Midbrain (tissue), 1 donor: ENCODE measurements around the gene BMP8A.
"Not testable (repeated sequence)": the region's sequence is repeated elsewhere in the genome, so short reads cannot be mapped to it uniquely, and the experiment has no call there.

Experiments used
- DNase-seq: peaks from one replicate; lab custom pipeline; 2025; lab: John Stamatoyannopoulos, UW

Gene BMP8A

DNA sequence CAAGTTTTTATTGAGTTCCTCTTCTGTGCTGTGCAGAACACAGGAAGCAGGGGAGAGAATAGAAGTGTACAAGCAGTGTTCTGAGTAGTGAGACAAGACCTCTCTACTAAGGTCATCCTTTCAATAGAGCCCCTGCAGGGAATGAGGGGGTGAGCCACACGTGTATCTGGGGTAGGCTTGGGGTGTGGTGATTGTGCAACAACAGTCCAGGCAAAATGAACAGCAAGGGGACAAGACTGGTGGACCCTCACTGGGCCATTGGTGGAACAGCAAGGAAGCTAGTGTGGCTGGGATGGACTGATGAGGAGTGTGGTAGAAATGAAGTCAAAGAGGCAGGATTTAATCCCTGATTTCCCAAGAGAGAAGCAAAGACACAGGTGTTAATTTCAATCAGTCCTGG, 8.2 kb upstream of the BMP8A start:
- no peak for DNase-seq

DNA sequence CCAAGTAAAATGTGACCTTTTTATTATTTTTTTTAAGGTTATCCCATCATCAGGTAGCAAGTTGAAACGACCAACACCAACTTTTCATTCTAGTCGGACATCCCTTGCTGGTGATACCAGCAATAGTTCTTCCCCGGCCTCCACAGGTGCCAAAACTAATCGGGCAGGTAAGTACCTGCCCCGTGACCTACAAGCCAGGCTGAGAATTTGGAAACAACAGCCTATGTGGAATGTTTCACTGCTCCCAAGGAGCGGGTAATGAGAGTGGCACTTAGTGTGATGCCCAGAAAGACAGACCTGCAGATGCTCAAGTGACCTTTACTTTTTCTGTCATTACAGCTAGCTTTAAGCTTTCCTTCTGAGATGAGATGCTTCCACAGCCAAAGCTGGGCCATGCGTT, 6.9 kb upstream of the BMP8A start:
- no peak for DNase-seq

DNA sequence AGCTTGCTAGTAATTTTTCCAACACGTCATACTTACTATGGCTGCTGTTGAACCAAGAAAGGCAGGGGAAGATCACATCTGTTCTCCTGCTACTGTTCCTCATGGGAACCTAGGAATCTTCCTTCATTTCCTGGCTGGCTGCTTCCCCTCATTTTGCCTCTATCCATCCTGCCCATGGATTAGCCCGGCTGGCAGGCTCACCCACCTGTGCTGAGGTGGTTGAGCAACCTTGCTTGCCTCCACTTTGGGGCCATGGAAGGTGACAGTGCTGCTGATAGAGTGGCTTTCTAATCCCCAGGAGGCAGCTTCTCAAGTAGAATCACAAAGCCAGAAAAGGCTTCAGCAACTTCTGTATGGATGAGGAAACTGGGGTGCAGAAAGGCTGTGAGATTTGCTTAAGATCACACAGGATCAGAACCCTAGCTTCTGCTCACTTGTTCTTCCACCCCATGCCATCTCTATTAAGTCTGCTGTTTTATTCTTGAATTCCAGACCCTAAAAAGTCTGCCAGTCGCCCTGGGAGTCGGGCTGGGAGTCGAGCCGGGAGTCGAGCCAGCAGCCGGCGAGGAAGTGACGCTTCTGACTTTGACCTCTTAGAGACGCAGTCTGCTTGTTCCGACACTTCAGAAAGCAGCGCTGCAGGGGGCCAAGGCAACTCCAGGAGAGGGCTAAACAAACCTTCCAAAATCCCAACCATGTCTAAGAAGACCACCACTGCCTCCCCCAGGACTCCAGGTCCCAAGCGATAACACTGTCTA, 6.2 kb upstream of the BMP8A start:
- peak; percentile 44 for DNase-seq

DNA sequence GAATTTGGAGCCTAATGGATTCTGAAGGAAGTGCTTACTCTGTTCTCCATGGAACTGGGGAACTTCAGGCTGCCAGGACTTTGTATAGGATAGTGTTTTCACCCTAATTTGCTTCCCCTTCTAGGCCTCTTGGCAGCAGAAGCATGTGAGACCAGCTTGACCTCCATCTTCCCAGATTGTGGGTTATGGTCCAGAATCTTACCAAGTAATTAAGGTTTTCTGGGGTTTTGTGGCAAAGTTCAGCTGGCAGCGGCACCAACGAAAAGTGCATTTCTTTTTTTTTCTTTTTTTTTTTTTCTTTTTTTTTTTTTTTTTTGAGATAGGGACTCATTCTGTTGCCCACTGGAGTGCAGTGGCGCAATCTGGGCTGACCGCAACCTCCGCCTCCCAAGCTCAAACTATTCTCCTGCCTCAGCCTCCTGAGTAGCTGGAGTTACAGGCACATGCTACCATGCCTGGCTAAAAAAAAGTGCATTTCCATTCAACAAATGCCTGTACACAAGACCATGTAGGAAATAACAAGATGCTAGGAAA, 3.4 kb upstream of the BMP8A start:
- DNase-seq = no peak

- DNase-seq = no peak
These were observed 2.5 kb upstream of the BMP8A start for GRCh38 chr1:39488793-39489566.

DNA sequence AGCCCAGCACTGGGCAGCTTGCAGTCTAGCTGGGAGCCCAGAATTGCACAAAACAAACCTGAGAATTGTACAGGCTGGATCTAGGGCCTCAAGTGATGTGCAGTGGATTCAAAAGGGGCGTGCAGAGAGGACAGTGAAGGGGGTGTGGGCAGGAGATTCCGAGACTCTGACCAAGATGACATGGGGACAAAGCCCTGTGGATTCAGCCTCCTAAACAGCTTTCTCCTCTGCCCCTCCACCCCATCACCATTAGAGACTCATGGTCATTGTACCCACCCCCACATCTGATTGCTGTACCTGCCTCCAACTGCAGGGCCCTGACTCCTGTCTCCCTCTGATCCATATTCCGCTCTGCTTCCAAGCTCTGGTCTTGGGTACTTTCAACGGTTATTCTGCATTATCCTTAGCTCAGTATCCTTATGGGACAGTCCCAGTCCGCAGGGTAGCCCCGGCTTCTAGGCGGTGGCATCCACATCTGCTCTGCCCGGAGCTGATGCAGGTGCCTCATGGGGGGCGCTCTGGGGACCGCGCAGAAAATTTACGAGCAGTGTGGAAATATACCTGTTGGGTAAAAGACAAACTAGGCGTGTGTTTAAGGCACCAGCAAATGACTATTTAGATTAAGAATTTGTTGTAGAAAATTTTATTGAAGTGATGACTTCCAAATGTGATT, 1.7 kb upstream of the BMP8A start:
- DNase-seq = no peak

GRCh38 chr1:39490596-39491145, 765 bp upstream of the BMP8A start:
- DNase-seq = no peak

DNA sequence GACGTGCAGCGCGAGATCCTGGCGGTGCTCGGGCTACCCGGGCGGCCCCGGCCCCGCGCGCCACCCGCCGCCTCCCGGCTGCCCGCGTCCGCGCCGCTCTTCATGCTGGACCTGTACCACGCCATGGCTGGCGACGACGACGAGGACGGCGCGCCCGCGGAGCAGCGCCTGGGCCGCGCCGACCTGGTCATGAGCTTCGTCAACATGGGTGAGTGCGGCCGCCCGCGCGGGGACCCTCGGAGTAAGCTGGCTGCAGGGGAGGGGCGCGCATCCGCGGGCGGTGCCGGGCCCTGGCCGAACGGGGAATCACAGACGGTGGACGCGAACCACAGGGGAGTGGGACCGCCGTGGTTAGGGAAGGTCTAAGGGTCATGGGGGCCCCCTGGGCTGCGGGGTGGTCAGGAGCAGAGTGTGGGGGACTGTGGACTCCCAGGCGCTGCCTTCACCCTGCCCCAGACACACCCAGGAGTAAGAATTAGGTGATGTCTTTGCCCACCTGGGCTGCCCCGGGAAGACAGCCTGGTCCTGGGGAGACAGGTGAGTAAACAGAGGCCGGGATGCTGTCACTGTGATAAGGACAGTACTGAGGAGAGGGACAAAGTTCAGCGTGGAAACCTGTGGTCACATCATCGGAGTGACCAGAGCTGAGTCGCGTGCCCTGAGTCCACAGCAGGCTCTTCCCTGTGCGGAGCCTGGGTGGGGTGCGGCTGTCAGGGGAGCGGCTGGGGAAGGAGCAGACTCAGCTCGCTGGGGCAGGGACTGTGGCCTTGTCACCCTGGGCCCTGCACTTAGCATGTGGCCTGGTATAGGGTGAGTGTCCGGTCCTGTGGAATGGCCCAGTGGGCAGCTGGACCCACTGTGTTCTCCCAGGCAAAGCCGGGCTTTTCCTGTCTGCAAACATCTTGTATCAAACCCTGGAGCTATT, 944 bp downstream of the BMP8A start:
- not testable (repeated sequence) for DNase-seq

- not testable (repeated sequence) for DNase-seq
These were observed 1.8 kb downstream of the BMP8A start for GRCh38 chr1:39493043-39493810.

- DNase-seq = no peak
These were observed 3.4 kb downstream of the BMP8A start for GRCh38 chr1:39494671-39495410.

GRCh38 chr1:39496520-39496919, 5.1 kb downstream of the BMP8A start:
- not testable (repeated sequence) for DNase-seq

DNA sequence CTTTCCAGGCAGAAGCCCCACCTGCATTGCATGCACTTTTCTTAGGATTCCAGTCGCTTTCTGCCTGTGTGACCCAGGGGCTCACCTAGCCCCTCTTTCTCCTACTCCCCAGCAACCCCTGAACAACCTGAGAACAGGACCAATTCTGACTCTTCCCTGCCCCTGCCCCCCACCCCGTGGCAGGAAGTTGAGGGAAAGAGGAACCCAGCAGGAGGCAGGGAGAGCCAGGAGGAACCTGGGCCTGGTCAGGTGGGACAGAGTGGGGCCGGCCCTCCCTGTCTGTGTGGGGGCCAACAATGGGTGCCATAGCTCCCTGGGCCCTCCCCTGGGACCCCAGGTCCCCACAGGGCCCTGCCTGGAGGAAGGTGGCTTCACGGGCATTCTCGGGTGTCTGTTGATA, 6.1 kb downstream of the BMP8A start:
- DNase-seq = no peak

DNA sequence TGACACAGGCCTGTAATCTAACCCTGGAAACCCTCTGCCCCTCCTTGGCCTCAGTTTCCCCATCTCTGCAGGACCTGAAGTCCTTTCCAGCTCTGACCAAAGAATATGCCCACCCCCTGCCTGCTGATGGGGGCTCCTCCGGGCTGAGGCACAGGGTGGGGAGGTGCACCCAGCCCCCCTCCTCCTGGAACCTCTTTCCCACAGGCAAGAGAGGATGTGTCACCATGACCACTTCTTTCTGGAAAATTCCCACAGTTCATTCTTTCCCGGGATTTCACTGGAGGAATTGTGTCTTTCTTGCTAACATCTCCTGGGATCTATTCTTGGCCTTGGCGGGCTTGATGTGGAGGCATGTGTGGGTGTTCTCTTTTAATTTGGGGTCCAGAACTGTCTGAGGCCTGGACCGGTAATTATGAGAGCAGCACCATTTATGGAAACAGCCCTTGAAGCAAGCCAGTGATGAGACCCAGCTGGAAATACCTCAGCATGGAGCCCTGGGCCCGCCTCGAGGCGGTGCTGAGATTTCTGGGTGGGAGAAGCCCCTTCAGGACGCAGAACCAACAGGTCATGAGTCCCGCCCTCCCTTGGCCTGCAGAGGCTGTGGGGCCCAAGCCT, 6.8 kb downstream of the BMP8A start:
- not testable (repeated sequence) for DNase-seq

DNA sequence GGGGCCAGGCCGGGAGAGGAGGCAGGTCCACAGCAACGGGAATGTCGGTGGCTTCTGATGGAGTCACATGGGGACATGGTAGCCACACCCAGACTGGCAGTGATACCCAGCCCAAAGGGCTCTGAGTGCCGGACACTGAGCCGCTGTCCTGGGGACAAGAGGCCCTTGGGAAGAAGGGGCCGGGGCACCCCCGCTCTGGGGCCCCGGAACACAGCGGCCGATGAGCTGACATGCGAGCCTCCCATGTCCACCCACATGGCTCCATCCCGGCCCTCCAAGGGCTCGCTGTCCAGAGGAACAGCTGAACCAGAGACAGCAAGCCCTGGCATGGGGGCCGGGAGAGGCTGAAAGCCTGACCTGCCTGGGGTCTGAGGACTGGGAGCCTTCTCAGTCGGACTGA, 7.4 kb downstream of the BMP8A start:
- not testable (repeated sequence) for DNase-seq

GRCh38 chr1:39499668-39500067, 8.2 kb downstream of the BMP8A start:
- no peak for DNase-seq

GRCh38 chr1:39500862-39501389, 9.5 kb downstream of the BMP8A start:
- no peak for DNase-seq

GRCh38 chr1:39501666-39502065, 10.2 kb downstream of the BMP8A start:
- DNase-seq = no peak

- not testable (repeated sequence) for DNase-seq
These were observed 13.0 kb downstream of the BMP8A start for GRCh38 chr1:39504436-39504835.

GRCh38 chr1:39505289-39505688, 13.9 kb downstream of the BMP8A start:
- no peak for DNase-seq
